Placental epithelial cell (primary cell): ENCODE measurements around the gene PCF11. TPM values are rescaled to one million over a fixed set of nuclear protein-coding genes. Genes with fewer than 3 reads are reported as not detected.

Experiments used
- small RNA-seq: library from RNA; depleted of rRNA; stranded (forward); fragments of <200 nt; gene quantifications from one replicate; pipeline ENCODE3, GENCODE V24; 2012
- total RNA-seq: library from RNA; depleted of rRNA; stranded (reverse); fragments of >200 nt; gene quantifications from 2 replicates; pipeline ENCODE4 v1.2.3, GENCODE V29; 2012

PCF11 gene, protein sequence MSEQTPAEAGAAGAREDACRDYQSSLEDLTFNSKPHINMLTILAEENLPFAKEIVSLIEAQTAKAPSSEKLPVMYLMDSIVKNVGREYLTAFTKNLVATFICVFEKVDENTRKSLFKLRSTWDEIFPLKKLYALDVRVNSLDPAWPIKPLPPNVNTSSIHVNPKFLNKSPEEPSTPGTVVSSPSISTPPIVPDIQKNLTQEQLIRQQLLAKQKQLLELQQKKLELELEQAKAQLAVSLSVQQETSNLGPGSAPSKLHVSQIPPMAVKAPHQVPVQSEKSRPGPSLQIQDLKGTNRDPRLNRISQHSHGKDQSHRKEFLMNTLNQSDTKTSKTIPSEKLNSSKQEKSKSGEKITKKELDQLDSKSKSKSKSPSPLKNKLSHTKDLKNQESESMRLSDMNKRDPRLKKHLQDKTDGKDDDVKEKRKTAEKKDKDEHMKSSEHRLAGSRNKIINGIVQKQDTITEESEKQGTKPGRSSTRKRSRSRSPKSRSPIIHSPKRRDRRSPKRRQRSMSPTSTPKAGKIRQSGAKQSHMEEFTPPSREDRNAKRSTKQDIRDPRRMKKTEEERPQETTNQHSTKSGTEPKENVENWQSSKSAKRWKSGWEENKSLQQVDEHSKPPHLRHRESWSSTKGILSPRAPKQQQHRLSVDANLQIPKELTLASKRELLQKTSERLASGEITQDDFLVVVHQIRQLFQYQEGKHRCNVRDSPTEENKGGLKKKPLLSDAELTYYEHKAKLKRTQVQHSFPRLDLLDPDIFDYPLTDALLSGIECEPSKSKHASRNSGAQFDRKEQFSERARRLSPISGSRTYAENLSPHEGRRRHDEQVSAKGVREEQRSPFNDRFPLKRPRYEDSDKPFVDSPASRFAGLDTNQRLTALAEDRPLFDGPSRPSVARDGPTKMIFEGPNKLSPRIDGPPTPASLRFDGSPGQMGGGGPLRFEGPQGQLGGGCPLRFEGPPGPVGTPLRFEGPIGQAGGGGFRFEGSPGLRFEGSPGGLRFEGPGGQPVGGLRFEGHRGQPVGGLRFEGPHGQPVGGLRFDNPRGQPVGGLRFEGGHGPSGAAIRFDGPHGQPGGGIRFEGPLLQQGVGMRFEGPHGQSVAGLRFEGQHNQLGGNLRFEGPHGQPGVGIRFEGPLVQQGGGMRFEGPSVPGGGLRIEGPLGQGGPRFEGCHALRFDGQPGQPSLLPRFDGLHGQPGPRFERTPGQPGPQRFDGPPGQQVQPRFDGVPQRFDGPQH (N-terminal part only)
- 32.4 and 42.8 TPM in 2 replicates for total RNA-seq

DNA sequence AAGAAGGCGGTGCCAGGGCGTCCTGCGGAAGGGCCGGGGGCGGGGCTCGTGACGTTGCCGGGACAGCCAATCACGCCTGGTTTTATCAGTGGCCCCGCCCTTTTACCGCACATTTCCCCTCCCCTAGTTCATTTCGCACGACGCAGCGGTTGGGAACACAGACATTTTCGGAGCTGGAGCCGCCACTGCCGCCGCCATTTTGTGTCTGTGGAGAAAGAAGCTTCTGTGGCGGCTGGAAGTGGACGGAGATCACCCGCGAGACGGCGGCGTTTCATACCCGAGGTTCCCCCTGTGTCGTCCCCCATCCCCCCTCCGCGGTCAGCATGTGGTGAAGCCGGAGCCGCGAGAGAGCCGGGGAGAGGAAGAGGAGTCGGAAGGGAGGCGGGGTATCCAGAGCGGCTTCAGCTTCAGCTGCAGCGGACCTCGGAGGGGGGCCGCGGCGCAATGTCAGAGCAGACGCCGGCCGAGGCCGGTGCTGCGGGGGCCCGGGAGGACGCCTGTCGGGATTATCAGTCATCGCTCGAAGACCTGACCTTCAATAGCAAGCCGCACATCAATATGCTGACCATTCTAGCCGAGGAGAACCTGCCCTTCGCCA is at the start of gene PCF11:
TSS of gene PCF11 (plus strand) at position 136 of the 598 bp plus-strand sequence. CDS start at position 445, 309 bp downstream.

DNA sequence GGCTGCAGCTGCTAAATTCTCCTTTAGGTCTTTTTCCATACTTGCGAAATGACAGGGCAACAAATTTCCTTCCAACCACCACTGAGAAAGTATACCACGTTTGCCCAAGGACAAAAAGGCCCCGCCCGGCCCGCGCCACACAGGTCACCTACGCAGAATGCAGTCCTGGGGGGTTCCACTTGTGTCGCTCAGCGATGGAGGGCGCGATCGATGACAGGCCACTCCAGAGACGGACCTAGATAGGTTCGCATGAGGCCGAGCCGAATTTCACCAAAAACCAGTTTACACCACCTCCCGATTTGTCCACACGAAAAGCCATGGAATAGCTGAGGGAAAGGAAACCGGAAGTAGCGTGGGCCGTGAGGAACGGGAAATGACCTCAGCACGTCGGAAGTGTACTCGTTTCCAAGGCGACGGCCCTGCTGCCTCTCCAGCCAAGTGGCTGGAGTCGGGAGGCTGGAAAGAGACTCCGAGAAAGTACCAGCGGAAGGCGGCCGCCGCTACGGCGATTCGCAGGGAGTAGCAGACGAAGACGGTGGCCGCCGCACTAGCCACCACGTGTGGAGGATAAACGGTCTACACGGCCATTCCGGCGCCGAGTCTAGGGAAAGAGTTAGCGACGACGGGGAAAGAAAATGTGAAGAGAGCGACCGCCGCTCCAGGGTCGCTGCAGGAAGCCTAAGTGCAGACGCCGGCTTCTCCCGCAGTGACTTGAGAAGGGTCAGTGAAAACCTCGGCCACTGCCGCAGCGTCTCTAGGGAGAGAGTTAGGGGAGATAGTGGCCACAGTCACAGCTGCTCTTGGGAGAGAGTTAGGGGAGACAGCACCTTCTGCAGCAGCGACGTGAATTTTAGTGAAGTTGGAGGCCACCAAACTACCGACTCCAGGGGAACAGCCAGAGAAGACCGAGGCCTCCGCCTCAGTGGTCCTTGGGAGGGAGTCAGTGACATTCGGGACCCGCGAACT is 36.7 kb downstream of the PCF11 start, which contains the start of gene ANKRD42:
TSS of gene ANKRD42 (plus strand) at position 398 of the 966 bp plus-strand sequence. CDS start 959 bp downstream, outside the sequence.

Small RNAs within 50 kb of the gene (small RNA-seq; reads per million reads assigned to genes)
- gene AP000873.5, result not detected

Other genes with a start within 250 kb of the PCF11 start
- gene RAB30, start 85.2 kb upstream of the PCF11 start, total RNA-seq, result 2.4 and 10.2 TPM in 2 replicates
- 6.1 and 8.2 TPM in 2 replicates for gene ANKRD42, start 36.6 kb downstream of the PCF11 start, total RNA-seq
- 53.4 and 55.7 TPM in 2 replicates for gene CCDC90B, start 129.2 kb downstream of the PCF11 start, total RNA-seq